Neural crest cell (in vitro differentiated cells): ENCODE measurements around the gene MAML3. TPM values are rescaled to one million over a fixed set of nuclear protein-coding genes. Genes with fewer than 3 reads are reported as not detected.

Experiments used
- DNase-seq: peaks from one replicate; pipeline ENCODE4 v3.0.0; 2021; ENCODE audit warnings: low read depth, mixed read lengths, low spot score
- H3K27ac Mint-ChIP-seq: one replicate; pipeline ENCODE4 v1.8.0; 2021; ENCODE audit warnings: mild to moderate bottlenecking, mixed read lengths; ENCODE audit not compliant: unreplicated experiment
- H3K27me3 Mint-ChIP-seq: 2 replicates; pipeline ENCODE4 v1.8.0; 2021; ENCODE audit warnings: low read depth, mild to moderate bottlenecking, mixed read lengths
- H3K36me3 Mint-ChIP-seq: 2 replicates; pipeline ENCODE4 v1.8.0; 2021; ENCODE audit warnings: low read depth, mild to moderate bottlenecking, mixed read lengths
- H3K4me1 Mint-ChIP-seq: 2 replicates; pipeline ENCODE4 v1.8.0; 2021; ENCODE audit warnings: mixed read lengths
- H3K4me3 Mint-ChIP-seq: one replicate; pipeline ENCODE4 v1.8.0; 2021; ENCODE audit warnings: mild to moderate bottlenecking, mixed read lengths
- H3K9me3 Mint-ChIP-seq: 2 replicates; pipeline ENCODE4 v1.8.0; 2021; ENCODE audit warnings: mixed read lengths
- total RNA-seq: library from RNA; stranded (reverse); gene quantifications from 2 replicates; pipeline ENCODE4 v1.2.1, GENCODE V29; 2021
- TF ChIP-seq, protein P1 (sequence below): fragments of 200-600 bp; sonication (generic); conservative IDR thresholded peaks from 2 replicates; pipeline ENCODE4 v1.5.0; 2021; ENCODE audit warnings: antibody characterized with exemption, mild to moderate bottlenecking

Gene MAML3
- total RNA-seq, 1 donor from 2014 or later = 21.8 TPM

DNA sequence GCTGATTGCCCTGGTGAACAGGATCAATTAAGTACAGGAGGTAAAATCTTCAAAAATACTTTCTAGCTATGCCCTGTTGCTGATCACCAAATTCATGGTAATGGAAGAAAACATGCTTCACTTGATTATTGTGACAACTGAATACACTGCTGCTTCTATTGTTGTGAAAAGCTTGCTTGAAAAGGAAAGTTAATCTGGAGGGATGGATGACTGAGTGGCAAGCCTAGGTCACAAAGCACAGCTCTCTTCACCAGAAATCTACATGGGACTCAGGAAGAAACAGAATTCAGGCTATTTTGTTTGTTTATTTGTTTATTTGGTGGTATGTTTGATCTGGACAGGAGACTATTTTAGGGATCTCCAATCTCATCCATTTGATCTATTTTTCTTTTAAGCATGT lies 306.4 kb downstream of the MAML3 start:
- Mint-ChIP-seq H3K4me1 (peaks cover 56% of the 10 kb centered on the region), H3K4me3 (no peak overlapping the region), H3K27ac (no peak overlapping the region), H3K9me3 (peaks cover 3% of the 10 kb centered on the region), H3K36me3 (peaks cover 2% of the 10 kb centered on the region), H3K27me3 (no peaks in the 10 kb centered on the region)
- no peak for DNase-seq
- TF ChIP-seq, protein P1, sequence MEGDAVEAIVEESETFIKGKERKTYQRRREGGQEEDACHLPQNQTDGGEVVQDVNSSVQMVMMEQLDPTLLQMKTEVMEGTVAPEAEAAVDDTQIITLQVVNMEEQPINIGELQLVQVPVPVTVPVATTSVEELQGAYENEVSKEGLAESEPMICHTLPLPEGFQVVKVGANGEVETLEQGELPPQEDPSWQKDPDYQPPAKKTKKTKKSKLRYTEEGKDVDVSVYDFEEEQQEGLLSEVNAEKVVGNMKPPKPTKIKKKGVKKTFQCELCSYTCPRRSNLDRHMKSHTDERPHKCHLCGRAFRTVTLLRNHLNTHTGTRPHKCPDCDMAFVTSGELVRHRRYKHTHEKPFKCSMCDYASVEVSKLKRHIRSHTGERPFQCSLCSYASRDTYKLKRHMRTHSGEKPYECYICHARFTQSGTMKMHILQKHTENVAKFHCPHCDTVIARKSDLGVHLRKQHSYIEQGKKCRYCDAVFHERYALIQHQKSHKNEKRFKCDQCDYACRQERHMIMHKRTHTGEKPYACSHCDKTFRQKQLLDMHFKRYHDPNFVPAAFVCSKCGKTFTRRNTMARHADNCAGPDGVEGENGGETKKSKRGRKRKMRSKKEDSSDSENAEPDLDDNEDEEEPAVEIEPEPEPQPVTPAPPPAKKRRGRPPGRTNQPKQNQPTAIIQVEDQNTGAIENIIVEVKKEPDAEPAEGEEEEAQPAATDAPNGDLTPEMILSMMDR = no peak

DNA sequence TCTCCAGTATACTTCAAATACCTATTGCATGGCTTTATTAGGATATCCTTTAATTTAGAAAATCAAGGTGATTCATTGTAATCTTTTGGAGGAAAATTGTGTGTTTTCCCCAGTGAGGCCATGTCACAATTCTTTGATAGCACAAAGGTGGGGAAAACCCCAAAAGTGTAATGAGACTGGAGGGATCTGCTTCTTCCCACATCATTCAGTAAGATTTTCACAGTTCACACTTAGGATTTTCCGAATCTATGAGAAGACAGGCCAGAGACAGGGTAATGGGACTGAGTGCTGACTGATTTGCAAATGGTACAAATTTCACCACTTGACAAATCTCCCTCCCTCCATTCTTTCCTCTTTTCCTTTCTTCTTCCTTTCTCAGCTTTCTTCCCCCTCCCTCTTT lies 307.2 kb downstream of the MAML3 start:
- Mint-ChIP-seq H3K4me3 (no peak overlapping the region), H3K36me3 (peaks cover 2% of the 10 kb centered on the region), H3K27me3 (no peaks in the 10 kb centered on the region), H3K27ac (no peak overlapping the region), H3K9me3 (peaks cover 3% of the 10 kb centered on the region), H3K4me1 (peaks cover 59% of the 10 kb centered on the region)
- TF ChIP-seq, protein P1 = no peak
- DNase-seq = no peak

DNA sequence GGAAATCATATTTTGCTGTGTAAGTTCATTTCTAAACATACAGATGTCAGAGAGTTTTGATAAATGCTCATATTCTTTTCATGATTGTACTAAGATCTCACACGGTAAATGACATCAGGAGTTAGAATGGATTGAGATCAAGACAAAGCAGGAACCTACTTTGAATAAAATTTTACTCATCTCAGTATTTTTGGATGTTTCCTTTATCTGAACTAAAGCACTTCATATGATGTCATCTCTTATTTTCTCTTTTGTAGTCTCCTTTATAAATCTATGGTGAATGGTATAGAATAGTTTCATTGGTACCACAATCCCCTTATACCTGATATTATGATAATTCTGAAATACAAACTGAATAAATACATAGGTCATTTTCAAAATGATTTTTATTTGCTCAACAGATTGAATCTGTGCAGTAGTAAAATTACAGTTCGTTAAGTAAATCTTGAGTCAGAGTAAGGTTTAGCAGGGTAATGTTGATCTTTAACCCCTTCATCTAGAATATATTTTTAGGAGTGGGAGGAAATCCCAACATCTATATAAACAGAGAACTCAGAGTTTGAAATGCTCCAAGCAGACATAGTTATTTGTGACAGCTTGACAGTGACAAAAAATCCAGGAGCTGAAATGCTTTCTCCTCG lies 308.4 kb downstream of the MAML3 start:
- peaks cover 67% of the 10 kb centered on the region for H3K4me1 Mint-ChIP-seq
- no peak for DNase-seq
- H3K36me3 Mint-ChIP-seq = peaks cover 2% of the 10 kb centered on the region
- H3K4me3 Mint-ChIP-seq = no peak overlapping the region
- H3K27ac Mint-ChIP-seq = peak overlapping the region; percentile 64
- peaks cover 3% of the 10 kb centered on the region for H3K9me3 Mint-ChIP-seq
- no peaks in the 10 kb centered on the region for H3K27me3 Mint-ChIP-seq
- TF ChIP-seq, protein P1 = no peak

DNA sequence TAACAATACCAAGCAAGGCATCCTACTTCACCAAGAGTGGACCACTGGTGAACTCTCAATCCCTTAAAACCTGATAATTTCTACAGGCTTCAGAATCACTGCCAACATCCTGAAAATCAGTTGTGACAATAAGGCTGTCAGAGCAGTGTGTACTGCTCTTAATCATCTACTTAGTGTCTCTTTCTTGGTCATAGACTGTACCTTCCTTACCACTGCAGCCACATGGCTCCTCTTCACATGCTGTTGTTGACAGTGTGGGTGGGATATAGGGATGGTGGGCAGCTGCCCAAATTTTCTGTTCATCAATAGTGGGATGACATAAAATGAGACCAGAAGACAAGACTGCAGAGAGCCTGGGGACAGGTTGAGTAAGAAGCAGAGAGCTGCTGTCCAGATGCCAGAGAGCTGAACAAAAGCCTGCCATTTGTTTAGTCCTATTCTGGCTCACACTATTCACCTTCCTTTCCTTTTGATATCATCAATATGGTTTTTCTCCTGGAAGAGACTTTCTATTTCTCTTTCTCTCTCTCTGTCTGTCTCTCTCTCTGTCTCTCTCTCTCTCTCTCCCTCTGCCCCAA lies 309.4 kb downstream of the MAML3 start:
- peaks cover 3% of the 10 kb centered on the region for H3K9me3 Mint-ChIP-seq
- DNase-seq = no peak
- peaks cover 2% of the 10 kb centered on the region for H3K36me3 Mint-ChIP-seq
- TF ChIP-seq, protein P1 = no peak
- H3K27me3 Mint-ChIP-seq = no peaks in the 10 kb centered on the region
- no peak overlapping the region for H3K4me3 Mint-ChIP-seq
- H3K4me1 Mint-ChIP-seq = peaks cover 74% of the 10 kb centered on the region
- peak overlapping the region; percentile 64 for H3K27ac Mint-ChIP-seq

- no peak overlapping the region for H3K4me3 Mint-ChIP-seq
Observed at GRCh38 chr4:139844057-139844456, 309.9 kb downstream of the MAML3 start.

More at GRCh38 chr4:139844057-139844456, 309.9 kb downstream of the MAML3 start:
- Mint-ChIP-seq H3K4me1 (peaks cover 74% of the 10 kb centered on the region), H3K36me3 (peaks cover 2% of the 10 kb centered on the region), H3K9me3 (peaks cover 3% of the 10 kb centered on the region), H3K27ac (no peak overlapping the region), H3K27me3 (no peaks in the 10 kb centered on the region)
- DNase-seq = no peak
- TF ChIP-seq, protein P1 = no peak
